Activated effector memory CD4-positive, alpha-beta T cell treated with anti-CD3 and anti-CD28 coated beads, Interleukin-2, amount 50 U/mL, for 16 hours (primary cell): ENCODE data around the gene CLCA4.

Experiments used
- DNase-seq: peaks from one replicate; pipeline ENCODE4 v3.0.0-alpha.2; 2020

The CLCA4 gene

DNA sequence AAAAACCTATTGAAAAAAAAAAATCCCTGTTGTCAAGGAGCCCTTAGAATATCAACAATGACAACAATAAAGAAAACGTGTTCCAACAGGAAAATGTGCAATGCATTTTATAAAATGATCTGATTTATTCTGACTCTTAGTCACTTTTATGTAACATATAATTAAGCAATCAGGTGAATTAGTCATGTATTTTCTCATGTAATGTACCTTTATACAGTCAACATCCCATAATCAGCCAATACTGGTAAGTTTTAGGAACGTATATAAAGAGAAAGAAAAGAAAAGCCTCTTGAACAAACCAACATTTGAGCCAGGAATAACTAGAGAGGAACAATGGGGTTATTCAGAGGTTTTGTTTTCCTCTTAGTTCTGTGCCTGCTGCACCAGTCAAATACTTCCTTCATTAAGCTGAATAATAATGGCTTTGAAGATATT lies at the start of gene CLCA4:
CLCA4 (plus strand) TSS at position 292 of the 435 bp plus-strand sequence; CDS start at position 334, 42 bp downstream.
- no peak for DNase-seq

DNA sequence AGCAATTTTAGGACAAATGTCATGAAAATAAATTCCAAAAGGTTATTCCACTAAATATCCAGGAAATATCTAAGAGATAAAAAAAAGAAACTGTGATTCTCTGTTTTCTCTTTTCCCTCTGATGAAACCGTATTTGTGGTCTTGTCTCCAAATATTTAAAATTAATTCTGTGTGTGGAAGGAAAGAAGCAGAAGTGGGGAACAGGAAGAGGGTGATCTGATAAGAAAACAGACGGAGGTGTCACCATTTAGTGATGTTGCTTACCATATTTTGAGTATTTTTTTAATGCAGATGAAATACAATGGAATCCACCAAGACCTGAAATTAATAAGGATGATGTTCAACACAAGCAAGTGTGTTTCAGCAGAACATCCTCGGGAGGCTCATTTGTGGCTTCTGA lies 48.6 kb upstream of the CLCA4 start:
- no peak for DNase-seq

DNA sequence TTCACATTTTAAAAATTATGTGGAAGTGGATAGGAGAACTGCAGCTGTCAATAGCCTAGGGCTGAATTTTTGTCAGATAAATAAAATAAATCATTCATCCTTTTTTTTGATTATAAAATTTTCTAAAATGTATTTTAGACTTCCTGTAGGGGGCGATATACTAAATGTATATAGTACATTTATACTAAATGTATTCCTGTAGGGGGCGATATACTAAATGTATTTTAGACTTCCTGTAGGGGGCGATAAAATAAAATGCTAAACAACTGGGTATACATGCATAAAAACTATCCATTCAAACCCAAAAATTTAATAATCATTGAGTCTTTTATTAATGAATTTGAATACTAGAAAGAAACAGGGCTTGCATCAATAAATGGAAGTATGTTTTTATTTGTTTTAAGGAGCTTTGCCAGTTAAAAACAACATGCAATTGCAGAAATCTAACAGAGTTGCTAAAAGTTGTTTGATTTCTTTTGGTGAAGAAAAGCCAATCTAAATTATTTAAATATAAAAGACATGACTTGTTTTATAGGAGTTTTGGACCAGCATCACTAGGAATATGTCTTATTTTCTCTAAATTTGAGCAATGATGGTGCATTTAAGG lies 46.8 kb upstream of the CLCA4 start:
- no peak for DNase-seq

GRCh38 chr1:86500714-86501113 lies 46.2 kb upstream of the CLCA4 start:
- no peak for DNase-seq

DNA sequence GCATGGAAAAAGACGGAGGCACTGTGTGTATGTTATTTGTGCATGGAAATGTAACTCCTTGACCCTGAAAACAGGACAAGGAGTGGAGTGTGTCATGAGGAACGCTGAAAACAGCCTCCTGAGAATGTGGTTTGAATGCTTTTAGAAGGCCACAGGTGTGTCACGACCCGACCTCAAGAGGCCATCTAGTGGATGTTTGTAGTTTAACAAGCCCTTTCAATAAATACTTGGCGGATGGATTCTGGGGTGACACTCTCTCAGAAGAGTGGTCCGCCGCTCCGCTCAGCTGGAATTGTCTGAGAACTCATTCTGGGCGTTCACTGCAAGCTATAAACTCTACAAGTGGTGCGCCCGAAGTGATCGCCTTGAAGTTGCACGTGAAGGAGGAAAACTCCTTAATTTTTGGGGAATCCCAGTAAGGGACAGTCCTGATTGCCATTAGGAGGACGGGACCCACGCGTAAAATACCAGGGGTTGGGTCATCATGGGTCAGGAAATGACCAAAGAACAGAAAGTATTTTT lies 44.7 kb upstream of the CLCA4 start:
- peak; percentile 71 for DNase-seq

- no peak for DNase-seq
Measured at GRCh38 chr1:86502721-86503405, 44.0 kb upstream of the CLCA4 start.

GRCh38 chr1:86503406-86504136 lies 43.3 kb upstream of the CLCA4 start:
- no peak for DNase-seq

DNA sequence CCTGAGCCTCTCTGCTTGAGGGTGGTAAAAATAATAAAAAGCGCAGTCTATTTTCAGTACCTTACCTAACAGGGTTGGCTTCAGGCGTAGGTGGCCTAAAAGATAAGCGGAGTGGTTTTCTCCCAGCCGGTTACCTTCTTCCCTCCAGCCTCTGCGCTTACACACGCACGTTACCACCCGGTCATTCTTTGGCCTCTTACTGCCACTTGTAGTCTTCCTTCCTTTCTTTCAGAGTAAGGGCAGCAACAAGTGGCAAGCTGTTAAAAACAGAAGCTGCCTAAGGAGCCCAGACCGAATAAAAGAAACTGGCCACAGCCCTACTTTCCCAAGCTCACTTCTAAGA lies 42.8 kb upstream of the CLCA4 start:
- no peak for DNase-seq

DNA sequence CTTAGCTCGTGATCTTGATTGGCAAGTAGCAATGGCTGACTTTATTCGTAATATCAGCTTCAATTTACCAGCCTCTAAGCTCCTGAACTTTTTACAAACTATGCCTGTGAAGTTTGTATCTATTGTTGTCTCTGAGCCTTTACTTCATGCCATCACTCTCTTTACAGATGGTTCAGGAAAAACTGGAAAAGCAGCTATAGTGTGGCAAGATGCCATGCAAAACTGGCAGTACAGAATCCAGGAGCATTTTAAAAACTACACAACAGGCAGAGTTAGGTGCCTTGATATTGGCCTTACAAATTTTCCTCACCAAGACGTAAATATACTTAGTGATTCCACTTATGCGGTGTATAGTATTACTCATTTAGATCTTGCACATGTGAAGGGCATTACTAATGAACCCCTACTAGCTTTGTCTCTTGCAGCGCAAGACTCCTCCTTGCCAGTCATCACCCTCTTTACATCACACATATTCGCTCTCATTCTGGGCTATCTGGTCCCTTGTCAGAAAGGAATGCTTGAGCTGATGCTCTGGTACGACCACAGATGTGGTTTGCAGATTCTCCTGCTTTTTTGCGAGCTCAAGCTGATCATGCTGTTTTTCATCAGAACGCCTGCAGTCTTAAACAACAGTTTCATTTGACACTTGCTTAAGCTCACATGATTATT lies 41.8 kb upstream of the CLCA4 start:
- no peak for DNase-seq

DNA sequence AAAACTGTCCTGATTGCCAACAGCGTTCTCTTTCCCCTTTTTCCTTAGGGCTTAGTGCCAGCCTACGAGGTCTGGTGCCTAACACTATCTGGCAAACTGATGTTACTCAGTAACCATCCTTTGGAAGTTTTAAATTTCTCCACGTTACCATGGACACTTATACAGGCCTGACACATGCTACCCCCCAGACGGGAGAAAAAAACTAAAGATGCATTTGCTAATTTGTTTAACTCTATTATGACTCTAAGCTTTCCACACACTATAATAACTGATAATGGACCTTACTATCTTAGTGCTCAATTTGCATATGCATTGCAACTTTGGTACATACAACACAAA lies 41.3 kb upstream of the CLCA4 start:
- no peak for DNase-seq

GRCh38 chr1:86507935-86508582 lies 38.8 kb upstream of the CLCA4 start:
- DNase-seq, result no peak

DNA sequence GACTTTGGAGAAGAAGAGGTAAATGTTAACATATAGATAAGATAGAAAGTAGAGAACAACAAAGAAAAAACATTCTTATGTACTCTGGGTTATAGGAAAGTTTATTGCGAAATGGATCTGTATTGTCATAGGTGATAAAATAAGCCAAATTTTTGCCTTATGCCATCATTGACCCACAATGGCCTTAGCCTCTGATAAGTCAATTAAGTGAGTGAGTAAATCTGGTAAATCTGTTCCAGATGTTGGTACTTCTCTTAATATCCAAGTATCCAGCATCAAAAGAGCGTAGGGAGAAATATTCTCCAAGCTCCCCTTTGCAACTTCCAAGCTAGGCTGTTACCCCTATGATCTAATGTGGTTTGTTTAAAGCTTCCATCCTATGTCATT lies 38.3 kb upstream of the CLCA4 start:
- no peak for DNase-seq

DNA sequence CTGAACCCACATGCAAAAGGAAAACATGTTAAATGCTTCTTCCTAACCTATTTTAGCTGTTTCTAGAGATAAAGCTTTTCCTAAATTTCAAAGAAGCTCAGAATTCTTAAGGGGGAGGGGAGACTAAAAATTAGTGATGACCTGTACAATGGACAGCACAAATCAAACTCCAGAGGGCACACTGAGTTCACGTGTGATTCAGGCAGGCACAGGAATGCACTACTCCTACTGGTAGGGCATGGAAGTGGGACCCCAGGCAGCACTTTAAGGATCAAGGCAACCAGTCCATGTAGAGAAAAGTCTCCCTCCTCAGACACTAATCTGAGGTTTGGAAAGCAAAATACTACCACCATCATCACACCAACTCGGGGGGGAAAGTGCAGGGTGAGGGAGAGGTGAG lies 31.3 kb upstream of the CLCA4 start:
- DNase-seq, result no peak

DNA sequence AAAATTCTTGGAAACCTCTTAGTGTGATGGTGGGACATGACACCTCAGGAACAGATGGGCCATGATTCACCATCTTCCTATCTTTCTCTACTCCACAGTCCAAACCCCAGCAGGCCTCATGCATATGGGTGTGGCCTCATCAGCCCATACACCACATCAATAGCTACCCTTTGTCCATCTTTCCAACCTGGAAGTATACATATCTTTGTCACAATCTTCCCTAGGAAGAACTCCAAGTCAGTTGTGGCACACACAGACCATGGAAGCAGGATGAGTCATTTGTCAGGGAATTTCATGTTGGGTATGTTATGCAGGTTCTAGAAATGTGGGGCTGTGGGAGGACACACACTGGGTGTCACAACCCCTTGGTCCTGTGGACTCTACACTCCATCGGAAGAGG lies 30.5 kb upstream of the CLCA4 start:
- DNase-seq, result no peak

GRCh38 chr1:86517336-86517735 lies 29.5 kb upstream of the CLCA4 start:
- DNase-seq, result no peak

DNA sequence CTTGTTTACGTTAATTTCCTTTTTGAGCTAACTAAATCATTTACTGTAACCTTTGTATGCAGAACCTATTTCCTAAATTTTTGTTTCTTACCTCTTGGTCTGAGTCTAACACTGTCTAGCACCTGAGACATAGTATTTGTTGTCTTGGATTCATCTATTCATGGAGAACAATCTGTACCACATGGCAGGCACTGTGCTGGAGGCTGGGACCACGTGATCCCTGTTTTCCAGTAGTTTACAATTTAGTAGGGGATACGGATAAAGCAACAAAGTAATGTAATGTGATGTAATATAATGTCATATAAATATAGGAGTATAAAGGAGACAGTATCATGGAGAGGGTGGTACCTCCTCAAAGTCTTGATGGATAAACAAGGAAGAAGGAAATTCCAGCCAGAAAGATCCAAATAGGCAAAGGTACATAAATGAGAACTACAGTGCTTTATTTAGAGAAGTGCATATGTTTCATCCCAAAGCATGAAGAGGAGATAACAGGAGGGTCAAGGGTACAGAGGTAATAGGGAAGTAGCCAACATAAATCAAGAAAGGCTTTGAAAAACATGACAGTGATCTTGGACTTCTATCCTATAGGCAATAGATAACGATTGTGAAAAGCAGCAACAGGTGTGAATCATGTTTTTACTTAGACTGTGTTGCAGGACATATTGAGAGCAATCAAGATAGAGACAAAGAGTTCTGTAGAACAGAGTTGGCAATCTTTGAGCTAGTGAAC lies 25.9 kb upstream of the CLCA4 start:
- no peak for DNase-seq

GRCh38 chr1:86521522-86521891 lies 25.4 kb upstream of the CLCA4 start:
- DNase-seq, result no peak

- DNase-seq, result no peak
Measured at GRCh38 chr1:86522240-86522639, 24.6 kb upstream of the CLCA4 start.

DNA sequence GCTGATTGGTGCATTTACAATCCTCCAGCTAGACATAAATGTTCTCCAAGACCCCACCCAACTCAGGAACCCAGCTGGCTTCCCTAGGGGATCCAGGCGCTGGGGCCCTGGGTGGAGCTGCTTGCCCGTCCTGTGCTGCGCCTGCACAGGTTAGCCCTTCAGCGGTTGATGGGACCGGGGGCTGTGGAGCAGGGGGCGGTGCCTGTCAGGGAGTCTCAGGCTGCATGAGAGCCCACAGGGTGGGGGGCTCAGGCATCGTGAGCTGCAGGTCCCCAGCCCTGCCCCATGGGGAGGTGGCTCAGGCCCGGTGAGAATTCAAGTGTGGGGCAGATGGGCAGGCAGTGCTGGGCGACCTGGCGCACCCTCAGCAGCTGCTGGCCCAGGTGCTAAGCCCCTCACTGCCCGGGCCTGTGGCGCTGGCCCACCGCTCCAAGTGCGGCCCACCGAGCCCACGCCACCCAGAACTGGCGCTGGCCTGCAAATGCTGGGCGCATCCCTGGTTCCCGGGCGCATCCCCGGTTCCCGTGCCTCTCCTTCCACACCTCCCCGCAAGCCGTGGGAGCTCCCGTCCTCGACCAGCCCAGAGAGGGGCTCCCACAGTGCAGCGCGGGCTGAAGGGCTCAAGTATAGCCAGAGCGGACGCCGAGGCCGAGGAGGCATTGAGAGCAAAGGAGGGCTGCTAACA lies 23.1 kb upstream of the CLCA4 start:
- no peak for DNase-seq

GRCh38 chr1:86527306-86527705 lies 19.6 kb upstream of the CLCA4 start:
- no peak for DNase-seq

- DNase-seq, result no peak
Measured at GRCh38 chr1:86530211-86530845, 16.6 kb upstream of the CLCA4 start.
